ACHN (cell line): ENCODE data around the gene COL1A1.

Source experiments
- DNase-seq: peaks from one replicate; pipeline ENCODE4 v3.0.0-alpha.2; 2015
- in situ Hi-C: cut with HindIII; loops from 2 replicates; pipeline ENCODE4 v1.10.0; 2017; ENCODE audit warnings: low sequenced_read_pairs, low pct_ligation_motif_present, low pct_unique_long_range_greater_than_20kb

COL1A1 gene

DNA sequence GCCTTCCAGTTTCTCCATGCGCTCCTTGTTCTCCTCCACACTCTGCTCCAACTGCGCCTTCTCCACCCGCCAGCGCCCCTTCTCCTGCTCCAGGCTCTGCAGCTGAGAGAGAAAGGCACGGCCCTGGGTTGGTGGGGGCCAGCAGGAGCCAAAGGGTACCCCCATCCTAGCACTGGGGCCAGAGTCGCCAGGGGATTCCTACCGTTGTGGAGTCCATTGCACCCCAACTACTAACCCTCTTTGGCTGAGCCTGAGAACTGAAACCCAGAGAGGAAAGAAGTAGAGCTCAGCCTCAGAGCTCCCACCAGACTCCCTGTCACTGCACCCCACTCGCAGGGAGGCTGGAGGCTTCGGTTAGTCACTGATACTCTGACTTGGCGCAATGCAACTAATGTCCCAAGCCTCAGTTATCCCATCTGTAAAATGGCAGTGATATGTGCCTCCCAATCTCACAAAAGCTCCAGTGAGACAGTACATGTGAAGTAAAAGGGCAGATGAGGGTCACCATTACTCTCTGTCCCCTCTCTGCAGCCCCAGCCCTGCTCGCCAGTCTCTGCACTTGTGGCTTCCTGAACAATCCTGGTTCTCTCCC lies 65.2 kb downstream of the COL1A1 start:
- in situ Hi-C loops = no loop called here
- no peak for DNase-seq

DNA sequence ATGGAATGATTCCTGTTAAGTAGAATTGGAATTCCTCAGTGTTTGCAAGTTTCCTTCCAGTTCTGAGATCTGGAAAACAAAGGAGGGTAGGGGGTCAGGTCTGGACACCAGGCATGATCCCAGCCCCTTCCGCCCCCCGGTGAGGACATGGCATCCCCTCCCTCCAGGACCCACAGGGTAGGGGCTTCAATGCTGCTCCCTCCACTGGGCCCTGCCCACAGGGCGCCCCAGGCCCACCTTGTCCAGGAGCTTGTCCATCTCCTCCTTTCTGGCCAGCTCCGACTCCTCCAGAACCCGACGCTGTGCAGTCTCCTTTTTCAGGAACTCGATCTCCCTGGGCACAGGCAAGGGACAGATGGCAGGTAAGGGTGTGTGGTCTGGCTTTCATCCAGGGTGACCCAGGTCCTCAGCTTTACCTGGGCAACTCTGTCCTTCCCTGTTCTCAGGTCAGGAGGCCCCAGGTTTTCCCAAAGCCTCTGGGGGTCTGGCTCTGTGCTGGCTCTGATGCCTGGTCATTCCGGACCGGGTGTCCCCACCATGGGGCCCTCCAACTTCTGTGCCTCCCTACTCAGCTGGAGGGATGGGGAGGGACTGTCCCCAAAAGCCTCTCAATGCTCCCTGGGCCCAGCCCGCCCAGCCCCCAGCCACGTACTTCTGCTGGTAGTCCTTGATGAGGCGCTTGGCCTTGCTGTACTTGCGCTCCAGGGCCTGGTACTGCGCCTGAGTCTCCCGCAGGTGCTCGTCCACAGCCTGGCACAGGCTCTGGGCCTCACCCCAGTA lies 65.9 kb downstream of the COL1A1 start:
- DNase-seq = no peak
- in situ Hi-C loops = no loop called here

GRCh38 chr17:50134206-50135110 lies 67.0 kb downstream of the COL1A1 start:
- in situ Hi-C loops = no loop called here
- no peak for DNase-seq

- in situ Hi-C loops = no loop called here
- DNase-seq = no peak
Observed at GRCh38 chr17:50133769-50134099, 67.7 kb downstream of the COL1A1 start.
